Measurements from ENCODE around the gene THSD7B. TPM values are rescaled to one million over a fixed set of nuclear protein-coding genes. Genes with fewer than 3 reads are reported as not detected.

THSD7B gene
- total RNA-seq, 1 experiment from 2014 or later: 6.9 TPM

DNA sequence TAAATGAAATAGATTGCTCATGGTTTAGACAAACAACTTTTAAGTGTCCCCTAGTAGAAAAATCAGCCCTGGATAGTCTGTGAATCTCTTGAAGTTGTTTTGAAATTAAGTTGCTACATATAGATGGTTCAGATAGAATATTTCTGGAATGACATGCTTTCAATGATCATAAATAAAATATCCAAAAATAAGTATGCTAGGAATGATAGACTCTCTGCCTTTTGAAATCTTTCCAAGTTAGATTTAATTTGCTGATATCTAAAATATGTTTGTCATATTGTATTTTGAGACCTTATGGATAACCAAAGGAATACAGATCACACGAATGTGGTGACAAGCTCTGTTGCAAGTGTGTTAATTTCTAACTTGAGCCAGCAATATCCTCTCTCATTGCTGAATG, 488.7 kb downstream of the THSD7B start:
- H3K27me3 Mint-ChIP-seq (ENCODE audit: insufficient read depth, unreplicated experiment): no peaks in the 10 kb centered on the region
- no peak overlapping the region for H3K27ac Mint-ChIP-seq (ENCODE audit: unreplicated experiment)
- no peaks in the 10 kb centered on the region for H3K27me3 ChIP-seq (replicated peaks; ENCODE audit: control insufficient read depth, insufficient read depth, low read length)
- H3K4me1 ChIP-seq: no peaks in the 10 kb centered on the region
- TF ChIP-seq, protein P1, sequence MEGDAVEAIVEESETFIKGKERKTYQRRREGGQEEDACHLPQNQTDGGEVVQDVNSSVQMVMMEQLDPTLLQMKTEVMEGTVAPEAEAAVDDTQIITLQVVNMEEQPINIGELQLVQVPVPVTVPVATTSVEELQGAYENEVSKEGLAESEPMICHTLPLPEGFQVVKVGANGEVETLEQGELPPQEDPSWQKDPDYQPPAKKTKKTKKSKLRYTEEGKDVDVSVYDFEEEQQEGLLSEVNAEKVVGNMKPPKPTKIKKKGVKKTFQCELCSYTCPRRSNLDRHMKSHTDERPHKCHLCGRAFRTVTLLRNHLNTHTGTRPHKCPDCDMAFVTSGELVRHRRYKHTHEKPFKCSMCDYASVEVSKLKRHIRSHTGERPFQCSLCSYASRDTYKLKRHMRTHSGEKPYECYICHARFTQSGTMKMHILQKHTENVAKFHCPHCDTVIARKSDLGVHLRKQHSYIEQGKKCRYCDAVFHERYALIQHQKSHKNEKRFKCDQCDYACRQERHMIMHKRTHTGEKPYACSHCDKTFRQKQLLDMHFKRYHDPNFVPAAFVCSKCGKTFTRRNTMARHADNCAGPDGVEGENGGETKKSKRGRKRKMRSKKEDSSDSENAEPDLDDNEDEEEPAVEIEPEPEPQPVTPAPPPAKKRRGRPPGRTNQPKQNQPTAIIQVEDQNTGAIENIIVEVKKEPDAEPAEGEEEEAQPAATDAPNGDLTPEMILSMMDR (IDR thresholded peaks at IDR 0.05; ENCODE audit: insufficient read depth in 1 of 2, low read depth in 1 of 2, low read length in 1 of 2, severe bottlenecking in 1 of 2, unreplicated experiment in 1 of 2): no peak
- no peak for DNase-seq
- CTCF ChIA-PET: no interaction called here
- no peaks in the 10 kb centered on the region for H3K36me3 ChIP-seq (ENCODE audit: control insufficient read depth, insufficient read depth, low read length)
- POLR2A ChIA-PET: no interaction called here
- no peaks in the 10 kb centered on the region for H3K36me3 Mint-ChIP-seq (ENCODE audit: insufficient read depth, unreplicated experiment)
- H3K9me3 Mint-ChIP-seq (ENCODE audit: unreplicated experiment): no peaks in the 10 kb centered on the region
- no TSS peak for BruUV-seq (replicated peaks)
- intact Hi-C loops (cut with micrococcal nuclease; ENCODE audit: unreplicated experiment): no loop called here
- H3K4me3 Mint-ChIP-seq (ENCODE audit: unreplicated experiment): no peak overlapping the region
- H3K9me3 ChIP-seq: no peaks in the 10 kb centered on the region
- H3K4me1 Mint-ChIP-seq (ENCODE audit: low read depth, unreplicated experiment): peaks cover 7% of the 10 kb centered on the region
- no peak overlapping the region for H3K4me3 ChIP-seq (ENCODE audit: low read depth, low read length)

DNA sequence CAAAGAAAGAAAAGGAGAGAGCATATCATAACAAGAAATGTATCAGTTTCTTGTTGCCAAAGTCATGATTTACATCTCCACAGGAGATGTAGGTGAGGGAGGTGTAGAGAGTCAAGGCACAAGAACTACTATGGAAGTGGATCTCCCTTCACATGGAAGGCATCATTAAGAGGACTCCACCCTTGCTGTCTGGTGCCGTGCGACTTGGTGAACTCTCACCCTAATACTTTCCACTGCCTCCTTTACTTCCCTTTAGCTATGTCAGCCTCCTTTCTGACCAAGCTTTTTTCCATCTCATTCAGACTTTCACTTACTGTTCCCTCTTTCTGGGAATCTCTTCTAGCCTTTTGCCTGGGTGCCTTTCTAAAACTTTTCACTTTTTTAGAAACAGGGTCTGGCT, 490.0 kb downstream of the THSD7B start:
- CTCF ChIA-PET: no interaction called here
- no TSS peak for BruUV-seq (replicated peaks)
- Histone ChIP-seq H3K4me1 (no peaks in the 10 kb centered on the region), H3K4me3 (ENCODE audit: low read depth, low read length) (no peak overlapping the region), H3K36me3 (ENCODE audit: control insufficient read depth, insufficient read depth, low read length) (no peaks in the 10 kb centered on the region), H3K9me3 (no peaks in the 10 kb centered on the region), H3K27me3 (replicated peaks; ENCODE audit: control insufficient read depth, insufficient read depth, low read length) (no peaks in the 10 kb centered on the region)
- no peak overlapping the region for H3K27ac Mint-ChIP-seq (ENCODE audit: unreplicated experiment)
- no peaks in the 10 kb centered on the region for H3K27me3 Mint-ChIP-seq (ENCODE audit: insufficient read depth, unreplicated experiment)
- H3K9me3 Mint-ChIP-seq (ENCODE audit: unreplicated experiment): no peaks in the 10 kb centered on the region
- no peaks in the 10 kb centered on the region for H3K36me3 Mint-ChIP-seq (ENCODE audit: insufficient read depth, unreplicated experiment)
- no peak overlapping the region for H3K4me3 Mint-ChIP-seq (ENCODE audit: unreplicated experiment)
- peaks cover 7% of the 10 kb centered on the region for H3K4me1 Mint-ChIP-seq (ENCODE audit: low read depth, unreplicated experiment)
- POLR2A ChIA-PET: no interaction called here
- TF ChIP-seq, protein P1 (IDR thresholded peaks at IDR 0.05; ENCODE audit: insufficient read depth in 1 of 2, low read depth in 1 of 2, low read length in 1 of 2, severe bottlenecking in 1 of 2, unreplicated experiment in 1 of 2): no peak
- intact Hi-C loops (cut with micrococcal nuclease; ENCODE audit: unreplicated experiment): no loop called here
- DNase-seq: no peak

DNA sequence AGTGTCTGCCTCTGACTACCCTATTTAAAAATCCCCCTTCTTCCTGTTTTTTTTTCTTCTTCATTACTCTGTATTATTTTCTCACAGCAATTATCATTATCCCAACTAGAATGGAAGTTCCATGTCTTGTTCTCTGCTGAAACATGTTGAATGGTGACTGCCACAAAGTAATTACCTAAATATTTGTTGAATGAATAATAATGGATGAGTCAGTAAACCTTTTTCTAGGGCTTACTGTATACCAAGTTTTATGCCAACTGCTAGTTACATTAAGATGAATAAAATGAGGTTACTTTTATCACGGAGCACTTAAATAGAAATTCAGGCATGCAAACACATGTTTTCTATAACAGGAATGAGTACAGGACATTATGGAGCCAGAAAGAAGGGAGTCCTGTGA, 490.6 kb downstream of the THSD7B start:
- Mint-ChIP-seq H3K4me3 (ENCODE audit: unreplicated experiment) (no peak overlapping the region), H3K36me3 (ENCODE audit: insufficient read depth, unreplicated experiment) (no peaks in the 10 kb centered on the region), H3K9me3 (ENCODE audit: unreplicated experiment) (no peaks in the 10 kb centered on the region), H3K27me3 (ENCODE audit: insufficient read depth, unreplicated experiment) (no peaks in the 10 kb centered on the region), H3K4me1 (ENCODE audit: low read depth, unreplicated experiment) (peaks cover under 1% of the 10 kb centered on the region), H3K27ac (ENCODE audit: unreplicated experiment) (no peak overlapping the region)
- no peaks in the 10 kb centered on the region for H3K9me3 ChIP-seq
- intact Hi-C loops (cut with micrococcal nuclease; ENCODE audit: unreplicated experiment): no loop called here
- no TSS peak for BruUV-seq (replicated peaks)
- no peaks in the 10 kb centered on the region for H3K27me3 ChIP-seq (replicated peaks; ENCODE audit: control insufficient read depth, insufficient read depth, low read length)
- no peaks in the 10 kb centered on the region for H3K36me3 ChIP-seq (ENCODE audit: control insufficient read depth, insufficient read depth, low read length)
- no peak overlapping the region for H3K4me3 ChIP-seq (ENCODE audit: low read depth, low read length)
- no peaks in the 10 kb centered on the region for H3K4me1 ChIP-seq
- TF ChIP-seq, protein P1 (IDR thresholded peaks at IDR 0.05; ENCODE audit: insufficient read depth in 1 of 2, low read depth in 1 of 2, low read length in 1 of 2, severe bottlenecking in 1 of 2, unreplicated experiment in 1 of 2): no peak
- DNase-seq: no peak
- ChIA-PET CTCF (no interaction called here), POLR2A (no interaction called here)

All from Caco-2 (cell line).